Measurements from ENCODE around the gene MINDY4.

MINDY4 gene

DNA sequence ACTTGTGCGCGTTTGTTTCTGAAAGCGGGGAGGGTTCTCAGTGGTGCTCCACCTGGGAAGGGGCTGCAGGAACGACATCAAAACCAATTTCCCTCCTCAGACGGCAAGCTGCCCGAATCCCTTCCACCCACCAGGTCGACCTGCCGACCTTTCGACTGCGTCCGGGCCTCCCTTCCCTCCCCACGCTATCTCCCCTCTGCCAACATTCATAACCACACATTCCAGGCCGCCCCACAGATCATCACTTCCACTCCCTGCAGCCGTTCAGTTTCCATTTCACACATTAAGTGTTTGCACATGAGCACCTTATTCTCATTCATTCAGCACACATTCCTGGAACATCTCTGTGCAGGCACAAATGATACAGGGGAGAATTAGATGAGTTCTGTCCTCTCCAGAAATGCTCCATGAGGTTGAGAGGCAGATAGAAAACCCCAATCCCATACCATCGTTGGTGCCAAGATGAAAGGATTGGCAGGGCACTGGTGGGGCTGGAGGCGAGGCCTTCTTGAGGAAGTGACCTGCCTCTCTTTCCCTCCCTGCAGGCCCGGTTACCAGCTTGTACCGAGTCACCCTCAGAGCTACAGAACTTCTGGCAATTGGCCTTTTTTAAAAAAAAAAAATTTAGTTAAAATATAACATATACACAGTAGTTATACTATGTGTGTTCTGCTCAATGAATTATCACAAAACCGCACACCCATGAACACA, 70.0 kb downstream of the MINDY4 start:
- Histone ChIP-seq H3K27ac (ENCODE audit: insufficient read depth in 1 of 2, low read depth in 1 of 2, low read length in 2 of 2, poor library complexity in 1 of 2, severe bottlenecking in 2 of 2) (no peak overlapping the region), H3K36me3 (ENCODE audit: control insufficient read depth in 4 of 4, insufficient read depth in 4 of 4, low read length in 3 of 4) (no peaks in the 10 kb centered on the region), H3K27me3 (replicated peaks in 2 of 5; ENCODE audit: control insufficient read depth in 4 of 5, insufficient read depth in 5 of 5, low read length in 4 of 5) (no peaks in the 10 kb centered on the region), H3K9me3 (ENCODE audit: control extremely low read depth in 1 of 5, control insufficient read depth in 4 of 5, insufficient read depth in 2 of 5, low read depth in 1 of 5, low read length in 4 of 5) (no peaks in the 10 kb centered on the region), H3K4me3 (ENCODE audit: control insufficient read depth in 1 of 7, extremely low read depth in 1 of 7, insufficient read depth in 4 of 7, low read depth in 2 of 7, low read length in 6 of 7) (no peak overlapping the region), H3K4me1 (ENCODE audit: control extremely low read depth in 1 of 4, control insufficient read depth in 4 of 4, insufficient read depth in 4 of 4, low read length in 3 of 4) (no peaks in the 10 kb centered on the region)
- POLR2A ChIA-PET, result no interaction called here
- 92% methylated on average over 15 of the region's 19 CpGs for WGBS (ENCODE audit: insufficient coverage)
- no peak for DNase-seq
- CTCF ChIA-PET, result interaction anchor here (1.3 kb wide), 1 partner anchor 9 kb away, joined by 3 read pairs; no protein-coding TSS in a partner anchor

DNA sequence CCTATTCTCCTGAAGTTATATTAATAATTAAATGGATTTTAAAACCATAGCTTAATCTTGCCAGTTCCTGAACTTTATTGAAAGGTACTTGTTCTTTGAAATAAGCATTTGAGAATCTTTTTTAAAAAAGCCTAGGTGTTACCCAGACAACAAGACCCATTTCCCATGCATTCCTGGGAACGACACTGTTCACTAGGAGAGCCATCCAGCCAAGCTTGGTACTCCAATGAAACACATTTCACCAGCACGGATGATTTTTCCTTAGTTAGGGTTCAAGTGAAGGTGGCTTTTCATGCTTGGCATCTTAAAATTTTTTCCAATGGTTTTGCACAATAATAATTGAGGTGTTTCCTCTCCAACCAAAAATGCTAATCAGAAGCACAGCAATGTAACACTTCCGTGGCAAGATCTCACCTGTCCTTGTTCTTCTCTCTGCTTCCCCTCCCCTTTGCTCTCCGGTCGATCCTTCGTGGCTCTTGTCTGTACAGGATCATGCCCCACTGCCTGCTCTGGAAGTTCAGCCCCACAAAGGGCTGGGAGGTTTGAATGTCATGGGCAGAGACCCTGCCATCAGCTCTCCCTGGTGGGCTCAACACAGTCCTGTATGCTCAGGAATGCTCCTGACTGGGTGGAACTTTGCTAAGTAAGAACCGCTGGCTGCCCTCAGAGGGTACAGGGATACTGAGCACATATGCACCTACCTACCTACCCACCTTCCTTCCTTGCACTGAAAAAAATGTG, 70.8 kb downstream of the MINDY4 start:
- Histone ChIP-seq H3K36me3 (ENCODE audit: control insufficient read depth in 4 of 4, insufficient read depth in 4 of 4, low read length in 3 of 4) (no peaks in the 10 kb centered on the region), H3K4me1 (ENCODE audit: control extremely low read depth in 1 of 4, control insufficient read depth in 4 of 4, insufficient read depth in 4 of 4, low read length in 3 of 4) (no peaks in the 10 kb centered on the region), H3K4me3 (ENCODE audit: control insufficient read depth in 1 of 7, extremely low read depth in 1 of 7, insufficient read depth in 4 of 7, low read depth in 2 of 7, low read length in 6 of 7) (no peak overlapping the region), H3K27me3 (replicated peaks in 2 of 5; ENCODE audit: control insufficient read depth in 4 of 5, insufficient read depth in 5 of 5, low read length in 4 of 5) (no peaks in the 10 kb centered on the region), H3K27ac (ENCODE audit: insufficient read depth in 1 of 2, low read depth in 1 of 2, low read length in 2 of 2, poor library complexity in 1 of 2, severe bottlenecking in 2 of 2) (no peak overlapping the region), H3K9me3 (ENCODE audit: control extremely low read depth in 1 of 5, control insufficient read depth in 4 of 5, insufficient read depth in 2 of 5, low read depth in 1 of 5, low read length in 4 of 5) (no peaks in the 10 kb centered on the region)
- no peak for DNase-seq
- CTCF ChIA-PET, result no interaction called here
- WGBS (ENCODE audit: insufficient coverage), result 97% methylated on average over 5 of the region's 7 CpGs
- POLR2A ChIA-PET, result no interaction called here

DNA sequence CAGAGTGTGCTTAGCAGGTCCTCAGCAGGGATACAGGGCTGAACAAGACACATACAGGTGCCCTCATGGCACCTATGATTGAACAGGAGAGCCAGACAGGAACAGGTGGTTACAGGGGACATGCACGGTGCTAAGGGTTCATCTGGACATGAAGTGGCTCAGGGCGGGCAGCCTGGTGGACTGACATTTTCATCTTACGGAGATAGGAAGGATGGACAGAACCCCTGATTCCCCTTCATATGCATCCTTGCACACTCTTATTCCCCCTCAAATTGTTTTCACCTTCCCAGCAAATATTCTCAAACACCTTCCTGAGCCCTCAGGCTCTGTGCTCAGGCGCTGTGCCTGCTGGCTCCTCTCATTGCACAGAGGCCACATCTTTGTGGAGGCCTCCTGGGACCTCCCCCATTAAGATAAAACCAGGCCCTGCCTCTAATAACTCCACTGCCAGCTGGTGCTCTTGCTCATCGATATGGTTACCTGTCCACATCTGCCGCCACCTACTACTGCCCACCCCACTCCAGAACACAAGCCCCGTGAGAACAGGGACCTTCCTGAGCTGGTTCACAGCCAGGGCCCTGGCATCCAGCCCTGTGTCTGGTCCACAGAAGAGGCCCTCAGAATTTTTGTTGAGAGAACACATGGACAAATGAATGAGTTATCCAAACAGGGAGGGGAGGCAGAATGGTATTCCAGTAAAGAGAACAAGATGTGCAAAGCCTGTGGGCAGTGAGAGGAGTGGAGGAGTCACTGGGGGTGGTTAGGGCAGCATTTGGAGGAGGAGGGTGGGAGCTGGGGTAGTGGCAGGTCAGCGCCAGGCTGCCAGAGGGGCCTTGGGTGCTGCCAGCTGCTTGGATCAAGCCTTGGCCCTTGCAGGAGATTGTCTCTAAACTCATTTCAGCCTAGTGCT, 71.6 kb downstream of the MINDY4 start:
- WGBS (ENCODE audit: insufficient coverage), result 97% methylated on average over 5 of the region's 8 CpGs
- CTCF ChIA-PET, result no interaction called here

DNA sequence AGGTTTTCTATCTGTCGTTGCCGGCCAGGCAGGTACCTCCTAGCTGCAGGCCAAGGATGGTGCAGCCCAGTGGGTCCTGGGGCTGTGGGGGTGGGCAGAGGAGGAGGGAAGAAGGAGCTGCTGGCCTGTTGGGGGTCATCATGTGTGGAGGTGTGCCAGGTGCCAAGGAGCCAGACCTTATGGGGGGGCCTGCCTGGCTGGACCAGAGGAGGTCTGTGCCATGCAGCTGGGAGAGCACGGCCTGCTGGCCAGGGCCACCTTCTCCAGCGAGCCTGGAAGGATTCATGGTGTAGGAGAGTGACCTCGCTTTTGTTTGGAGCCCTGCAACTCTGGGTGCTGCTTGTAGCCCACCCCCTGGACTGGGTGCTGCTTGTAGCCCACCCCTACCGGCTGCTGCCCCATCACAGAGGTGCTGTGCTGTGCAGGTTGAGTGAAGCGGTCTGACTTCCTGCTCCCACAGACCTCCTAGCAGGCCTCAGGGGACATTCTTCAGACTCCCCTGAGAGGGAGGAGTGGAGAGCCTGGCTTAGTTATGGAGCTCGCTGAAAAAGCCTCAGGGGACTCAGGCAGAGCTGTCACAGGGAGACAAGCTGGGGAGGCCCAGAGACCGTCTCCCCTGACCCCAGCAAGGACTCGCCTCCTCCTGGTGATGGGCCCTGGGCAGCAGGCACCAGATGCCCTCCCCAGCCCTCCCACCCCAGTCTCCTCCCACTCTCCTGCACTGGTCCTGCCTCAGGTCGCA, 72.7 kb downstream of the MINDY4 start:
- H3K4me3 ChIP-seq (ENCODE audit: control insufficient read depth in 1 of 7, extremely low read depth in 1 of 7, insufficient read depth in 4 of 7, low read depth in 2 of 7, low read length in 6 of 7), result no peak overlapping the region
- no peak for DNase-seq
- ChIA-PET CTCF (no interaction called here), POLR2A (no interaction called here)
- no peak overlapping the region for H3K27ac ChIP-seq (ENCODE audit: insufficient read depth in 1 of 2, low read depth in 1 of 2, low read length in 2 of 2, poor library complexity in 1 of 2, severe bottlenecking in 2 of 2)
- no peaks in the 10 kb centered on the region for H3K36me3 ChIP-seq (ENCODE audit: control insufficient read depth in 4 of 4, insufficient read depth in 4 of 4, low read length in 3 of 4)
- H3K4me1 ChIP-seq (ENCODE audit: control extremely low read depth in 1 of 4, control insufficient read depth in 4 of 4, insufficient read depth in 4 of 4, low read length in 3 of 4), result no peaks in the 10 kb centered on the region
- 98% methylated on average over 7 of the region's 11 CpGs for WGBS (ENCODE audit: insufficient coverage)
- H3K27me3 ChIP-seq (replicated peaks in 2 of 5; ENCODE audit: control insufficient read depth in 4 of 5, insufficient read depth in 5 of 5, low read length in 4 of 5), result no peaks in the 10 kb centered on the region
- H3K9me3 ChIP-seq (ENCODE audit: control extremely low read depth in 1 of 5, control insufficient read depth in 4 of 5, insufficient read depth in 2 of 5, low read depth in 1 of 5, low read length in 4 of 5), result no peaks in the 10 kb centered on the region

More for the DNA sequence above, 71.6 kb downstream of the MINDY4 start:
- Histone ChIP-seq H3K27me3 (replicated peaks in 2 of 5; ENCODE audit: control insufficient read depth in 4 of 5, insufficient read depth in 5 of 5, low read length in 4 of 5) (no peaks in the 10 kb centered on the region), H3K36me3 (ENCODE audit: control insufficient read depth in 4 of 4, insufficient read depth in 4 of 4, low read length in 3 of 4) (no peaks in the 10 kb centered on the region), H3K4me1 (ENCODE audit: control extremely low read depth in 1 of 4, control insufficient read depth in 4 of 4, insufficient read depth in 4 of 4, low read length in 3 of 4) (no peaks in the 10 kb centered on the region), H3K9me3 (ENCODE audit: control extremely low read depth in 1 of 5, control insufficient read depth in 4 of 5, insufficient read depth in 2 of 5, low read depth in 1 of 5, low read length in 4 of 5) (no peaks in the 10 kb centered on the region), H3K4me3 (ENCODE audit: control insufficient read depth in 1 of 7, extremely low read depth in 1 of 7, insufficient read depth in 4 of 7, low read depth in 2 of 7, low read length in 6 of 7) (no peak overlapping the region), H3K27ac (ENCODE audit: insufficient read depth in 1 of 2, low read depth in 1 of 2, low read length in 2 of 2, poor library complexity in 1 of 2, severe bottlenecking in 2 of 2) (no peak overlapping the region)
- POLR2A ChIA-PET, result no interaction called here
- DNase-seq, result no peak

DNA sequence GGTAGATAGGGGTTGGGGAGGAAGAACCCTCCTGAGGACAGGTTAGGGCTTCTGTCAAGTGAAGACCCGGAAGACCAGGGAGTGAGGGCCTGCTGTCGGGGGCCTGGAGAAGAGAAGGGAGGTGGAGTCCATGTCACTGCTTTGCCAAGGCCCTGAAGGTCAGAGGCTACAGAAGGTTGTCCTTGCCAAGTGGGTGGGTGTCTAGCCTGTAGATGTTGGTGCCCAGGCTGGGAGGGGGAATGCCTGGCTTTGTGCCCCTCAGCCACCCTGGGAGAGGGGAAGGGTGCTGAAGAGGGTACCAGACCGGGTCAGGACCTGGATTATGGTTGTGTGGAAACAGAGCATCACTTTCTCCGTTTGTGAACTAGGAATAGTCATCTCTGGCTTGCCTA, 73.3 kb downstream of the MINDY4 start:
- Histone ChIP-seq H3K36me3 (ENCODE audit: control insufficient read depth in 4 of 4, insufficient read depth in 4 of 4, low read length in 3 of 4) (no peaks in the 10 kb centered on the region), H3K27me3 (replicated peaks in 2 of 5; ENCODE audit: control insufficient read depth in 4 of 5, insufficient read depth in 5 of 5, low read length in 4 of 5) (no peaks in the 10 kb centered on the region), H3K4me3 (ENCODE audit: control insufficient read depth in 1 of 7, extremely low read depth in 1 of 7, insufficient read depth in 4 of 7, low read depth in 2 of 7, low read length in 6 of 7) (no peak overlapping the region), H3K4me1 (ENCODE audit: control extremely low read depth in 1 of 4, control insufficient read depth in 4 of 4, insufficient read depth in 4 of 4, low read length in 3 of 4) (no peaks in the 10 kb centered on the region), H3K9me3 (ENCODE audit: control extremely low read depth in 1 of 5, control insufficient read depth in 4 of 5, insufficient read depth in 2 of 5, low read depth in 1 of 5, low read length in 4 of 5) (no peaks in the 10 kb centered on the region), H3K27ac (ENCODE audit: insufficient read depth in 1 of 2, low read depth in 1 of 2, low read length in 2 of 2, poor library complexity in 1 of 2, severe bottlenecking in 2 of 2) (no peak overlapping the region)
- ChIA-PET CTCF (no interaction called here), POLR2A (no interaction called here)
- 98% methylated on average over 4 of the region's 4 CpGs for WGBS (ENCODE audit: insufficient coverage)
- DNase-seq, result no peak

DNA sequence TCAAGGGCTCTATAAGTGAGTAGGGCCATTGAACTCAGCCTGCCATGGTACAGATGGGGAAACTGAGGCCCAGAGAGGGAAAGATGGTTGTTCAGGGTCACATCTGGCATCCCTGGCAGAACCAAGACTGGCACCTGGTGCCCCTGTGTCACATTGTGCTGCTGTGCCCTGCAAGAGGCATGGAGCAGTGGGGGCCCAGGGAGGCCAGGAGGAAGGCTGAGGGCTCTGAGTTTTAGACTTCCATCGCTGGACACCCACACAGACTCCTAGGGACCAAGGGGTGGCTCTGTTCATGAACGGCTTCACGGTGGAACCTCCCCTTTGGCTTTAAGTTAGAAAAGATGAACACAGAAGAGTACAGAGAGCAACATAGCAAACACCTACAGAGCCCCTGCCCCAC, 73.7 kb downstream of the MINDY4 start:
- H3K4me1 ChIP-seq (ENCODE audit: control extremely low read depth in 1 of 4, control insufficient read depth in 4 of 4, insufficient read depth in 4 of 4, low read length in 3 of 4), result no peaks in the 10 kb centered on the region
- ChIA-PET POLR2A (no interaction called here), CTCF (no interaction called here)
- no peak overlapping the region for H3K27ac ChIP-seq (ENCODE audit: insufficient read depth in 1 of 2, low read depth in 1 of 2, low read length in 2 of 2, poor library complexity in 1 of 2, severe bottlenecking in 2 of 2)
- no peaks in the 10 kb centered on the region for H3K9me3 ChIP-seq (ENCODE audit: control extremely low read depth in 1 of 5, control insufficient read depth in 4 of 5, insufficient read depth in 2 of 5, low read depth in 1 of 5, low read length in 4 of 5)
- H3K4me3 ChIP-seq (ENCODE audit: control insufficient read depth in 1 of 7, extremely low read depth in 1 of 7, insufficient read depth in 4 of 7, low read depth in 2 of 7, low read length in 6 of 7), result no peak overlapping the region
- DNase-seq, result no peak
- WGBS (ENCODE audit: insufficient coverage), result 100% methylated on average over 3 of the region's 3 CpGs
- H3K27me3 ChIP-seq (replicated peaks in 2 of 5; ENCODE audit: control insufficient read depth in 4 of 5, insufficient read depth in 5 of 5, low read length in 4 of 5), result no peaks in the 10 kb centered on the region
- H3K36me3 ChIP-seq (ENCODE audit: control insufficient read depth in 4 of 4, insufficient read depth in 4 of 4, low read length in 3 of 4), result no peaks in the 10 kb centered on the region

Data from common myeloid progenitor, CD34-positive (primary cell).